Stimulated activated CD8-positive, alpha-beta memory T cell treated with anti-CD3 and anti-CD28 coated beads, Interleukin-12 subunit alpha, Interleukin-12 subunit beta, amount 100 ng/mL, for 24 hours (primary cell): Measurements from ENCODE around the gene NETO1.

ENCODE experiments used
- DNase-seq: peaks from one replicate; pipeline ENCODE4 v3.0.0-alpha.2; 2020; ENCODE audit errors: extremely low read depth

The NETO1 gene

GRCh38 chr18:72846736-72847533 lies 20.9 kb downstream of the NETO1 start:
- no peak for DNase-seq

DNA sequence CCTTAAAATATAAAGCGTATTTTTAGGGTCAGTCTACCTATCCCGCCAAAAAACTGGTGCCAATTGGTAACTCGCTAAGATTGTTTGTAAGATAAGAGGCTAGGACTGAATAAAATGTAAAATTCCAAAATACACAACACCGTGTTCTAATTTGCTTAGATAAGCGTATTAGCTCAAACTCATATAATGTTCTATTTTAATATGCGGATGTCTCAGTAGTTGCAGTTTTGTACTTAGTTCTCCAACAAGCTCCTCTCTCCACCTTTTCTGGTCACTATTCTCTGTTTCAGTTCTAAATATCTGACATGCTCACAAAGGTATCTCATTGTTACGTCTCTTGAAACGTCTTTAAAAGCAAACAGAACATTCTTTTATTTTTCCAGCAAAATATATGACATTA lies 24.0 kb downstream of the NETO1 start:
- no peak for DNase-seq

DNA sequence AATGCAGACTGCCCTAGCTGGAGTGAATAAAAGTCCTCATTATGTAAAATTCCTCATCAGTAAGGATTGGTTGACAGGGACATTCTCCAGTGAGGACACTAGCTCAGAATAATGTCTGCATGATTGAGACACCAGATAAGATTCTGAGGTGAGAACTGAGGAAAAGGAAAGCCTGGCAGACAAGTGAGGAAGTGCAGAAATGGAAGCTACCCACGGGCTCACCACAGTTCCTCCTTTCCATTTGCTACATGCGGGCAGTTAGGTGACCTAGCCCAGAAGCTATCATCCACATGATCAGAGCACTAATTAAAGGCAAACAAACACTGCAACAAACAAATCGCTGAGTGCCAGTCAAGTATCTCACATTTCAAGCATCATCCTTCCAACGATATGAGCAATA lies 27.7 kb downstream of the NETO1 start:
- DNase-seq = no peak

- DNase-seq = no peak
Observed at GRCh38 chr18:72834731-72835130, 33.1 kb downstream of the NETO1 start.

- no peak for DNase-seq
Observed at GRCh38 chr18:72833471-72833870, 34.3 kb downstream of the NETO1 start.

- no peak for DNase-seq
Observed at GRCh38 chr18:72830109-72830508, 37.7 kb downstream of the NETO1 start.

DNA sequence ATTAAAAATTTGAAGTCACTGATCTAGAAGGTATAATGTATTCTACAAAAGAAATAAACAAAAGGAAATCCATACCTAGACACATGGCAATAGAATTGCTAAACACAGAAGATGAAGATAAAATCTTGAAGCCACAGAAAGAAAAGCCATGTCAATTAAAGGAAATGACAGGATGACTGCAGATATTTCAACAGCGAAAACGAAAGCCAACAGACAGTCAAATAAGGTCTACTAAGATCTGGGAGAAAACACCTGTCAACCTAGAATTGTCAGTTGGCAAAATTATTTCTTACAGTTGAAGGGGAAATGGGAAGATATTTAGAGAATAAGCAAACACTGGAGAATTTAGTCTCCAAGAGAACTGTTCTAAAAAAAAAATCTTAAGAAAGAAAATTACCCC lies 39.2 kb downstream of the NETO1 start:
- no peak for DNase-seq

GRCh38 chr18:72826736-72827135 lies 41.1 kb downstream of the NETO1 start:
- no peak for DNase-seq

- DNase-seq = no peak
Observed at GRCh38 chr18:72823345-72823744, 44.4 kb downstream of the NETO1 start.

DNA sequence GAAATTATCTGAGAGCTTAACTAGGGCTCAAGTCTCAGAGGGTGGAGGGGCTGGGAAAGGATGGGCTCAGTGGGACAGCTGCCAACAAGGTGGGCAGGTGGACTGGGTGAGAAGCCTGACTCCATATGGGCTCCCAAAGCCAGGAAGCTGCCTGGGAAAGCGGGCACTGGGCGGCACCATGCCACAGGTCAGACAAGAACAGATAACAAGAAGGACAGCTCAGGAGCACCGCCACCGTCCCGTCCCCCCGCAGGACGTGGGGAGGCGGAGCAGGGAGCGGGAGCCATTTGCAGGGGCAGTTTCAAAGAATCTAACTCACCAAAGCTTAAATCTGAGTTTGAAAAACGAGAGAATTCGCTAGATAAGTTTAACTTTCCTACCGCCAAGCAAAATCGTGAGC lies 45.6 kb downstream of the NETO1 start:
- DNase-seq = no peak

GRCh38 chr18:72820571-72820970 lies 47.2 kb downstream of the NETO1 start:
- DNase-seq = no peak

- no peak for DNase-seq
Observed at GRCh38 chr18:72819050-72819449, 48.7 kb downstream of the NETO1 start.

DNA sequence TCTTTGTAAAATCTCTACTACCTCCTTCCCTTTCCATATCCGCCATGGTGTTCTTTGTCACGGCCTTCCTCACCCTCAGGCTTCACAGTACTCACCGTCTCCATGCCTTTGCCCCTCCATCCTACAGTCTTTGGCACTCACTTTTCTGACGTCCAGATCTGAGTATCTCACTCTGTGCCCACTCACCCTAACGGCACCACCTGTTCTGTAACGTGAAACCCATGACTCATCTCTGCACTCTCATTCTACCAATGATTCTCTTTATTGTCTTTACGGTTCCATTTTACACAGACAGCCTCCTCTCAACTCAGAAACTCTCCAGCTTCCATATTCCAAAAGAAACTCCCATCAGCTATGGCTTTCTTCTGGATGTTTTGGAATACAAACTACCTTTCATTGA lies 56.7 kb downstream of the NETO1 start:
- no peak for DNase-seq

- no peak for DNase-seq
Observed at GRCh38 chr18:72808680-72809079, 59.1 kb downstream of the NETO1 start.

DNA sequence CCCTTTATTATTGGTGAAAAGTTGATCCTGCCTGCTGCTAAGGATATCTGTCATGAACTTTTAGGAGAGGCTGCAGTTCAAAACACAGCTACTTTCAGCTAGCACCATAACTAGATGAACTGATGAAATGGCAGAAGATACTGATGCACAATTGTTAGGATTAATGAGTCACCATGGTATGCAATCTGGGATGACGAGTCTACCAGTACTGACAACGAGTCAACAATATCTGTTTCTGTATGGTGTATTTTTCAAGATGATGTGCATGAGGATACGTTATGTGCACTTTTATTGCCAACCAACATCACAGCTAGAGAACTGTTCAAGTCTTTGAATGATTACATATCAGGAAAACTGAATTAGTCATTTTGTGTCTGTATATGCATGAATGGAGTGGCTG lies 68.7 kb downstream of the NETO1 start:
- no peak for DNase-seq

DNA sequence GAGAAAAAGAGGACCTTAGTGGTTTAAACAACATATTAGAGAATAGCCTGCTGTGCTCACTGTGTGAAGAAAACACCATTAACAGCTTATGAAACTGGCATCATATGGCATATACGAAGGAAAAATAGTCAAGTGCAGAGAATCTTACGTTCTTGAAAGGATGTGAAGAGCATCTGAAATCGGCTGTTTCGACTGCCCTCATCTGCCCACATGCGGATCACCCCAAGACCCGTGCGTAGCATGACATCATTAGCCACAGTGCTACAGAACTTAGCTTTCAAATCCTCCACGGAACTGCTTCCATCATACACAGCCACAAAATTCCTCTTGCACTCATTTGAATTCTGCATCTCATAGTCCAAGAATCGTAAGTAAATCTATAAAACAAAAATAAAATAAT lies 84.3 kb downstream of the NETO1 start:
- DNase-seq = no peak

DNA sequence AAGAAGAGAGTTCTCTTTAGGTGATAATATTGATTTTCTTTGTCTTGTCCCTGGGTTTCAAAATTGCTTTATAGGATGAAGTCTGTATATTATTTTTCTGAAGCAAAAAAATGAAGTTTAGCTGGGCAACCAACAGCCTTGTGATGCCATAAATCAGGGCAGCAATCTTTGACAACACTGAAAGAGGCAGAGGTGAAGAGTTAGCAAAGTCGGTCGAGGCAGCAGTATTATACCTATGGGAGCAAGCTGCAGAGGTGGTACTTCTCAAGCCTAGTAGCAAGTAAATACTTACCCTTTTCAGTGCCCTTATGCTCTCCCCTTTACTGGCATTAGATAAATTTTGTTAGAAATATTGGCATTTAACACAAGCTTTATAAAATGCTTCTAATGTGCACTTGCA lies 92.9 kb downstream of the NETO1 start:
- no peak for DNase-seq

- no peak for DNase-seq
Observed at GRCh38 chr18:72772916-72773315, 94.9 kb downstream of the NETO1 start.

DNA sequence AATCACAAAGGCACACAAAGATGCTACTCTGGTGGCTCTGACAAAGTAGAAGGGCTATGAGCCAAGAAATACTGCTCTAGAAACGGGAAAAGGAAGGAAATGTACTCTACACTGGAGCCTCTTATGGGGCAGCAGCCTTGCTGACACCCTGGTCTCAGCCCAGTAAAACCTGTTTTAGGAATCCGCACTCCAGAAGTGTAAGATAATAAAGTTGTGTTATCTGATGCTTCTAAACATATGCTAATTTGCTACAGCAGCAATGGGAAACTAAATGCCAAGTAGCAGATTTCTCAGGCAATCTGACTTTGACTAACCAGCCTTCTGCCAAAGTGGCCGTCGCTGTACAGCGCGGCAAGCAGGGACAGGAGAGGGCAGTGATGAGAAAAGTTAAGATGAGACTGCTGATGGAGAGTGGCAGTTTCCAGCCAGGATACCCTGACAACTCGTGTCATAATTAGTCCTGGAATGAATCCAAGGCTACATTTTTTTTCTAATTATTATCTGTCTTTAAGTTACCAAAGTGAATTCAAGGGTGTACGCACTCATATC lies 99.0 kb downstream of the NETO1 start:
- no peak for DNase-seq

DNA sequence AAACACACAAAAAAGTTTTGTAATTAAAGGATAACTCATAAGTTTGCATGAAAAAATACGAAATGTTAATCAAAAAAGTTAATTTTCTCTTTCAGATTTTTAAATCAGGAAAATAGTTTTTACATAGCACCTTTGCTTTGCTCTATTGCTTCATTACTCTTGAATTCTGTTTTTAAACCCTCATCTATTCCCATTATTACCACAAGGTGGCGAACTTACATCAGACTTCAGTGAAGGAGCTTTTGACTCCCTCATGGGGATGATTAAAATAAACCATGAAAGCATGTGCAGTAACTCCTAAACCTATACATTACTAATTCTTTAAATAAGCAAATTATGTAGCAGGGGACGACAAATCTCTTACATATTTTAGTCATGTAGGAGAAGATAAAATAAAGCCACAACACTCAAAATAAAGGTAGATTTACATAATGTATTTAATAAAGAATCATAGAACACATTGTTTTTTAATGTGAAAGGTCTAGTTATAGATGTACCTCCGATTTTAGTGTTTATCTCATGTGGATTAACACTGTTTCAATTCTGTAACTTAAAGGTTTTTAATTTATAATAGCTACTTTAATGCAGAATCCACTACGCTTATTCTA lies 105.2 kb downstream of the NETO1 start:
- no peak for DNase-seq

DNA sequence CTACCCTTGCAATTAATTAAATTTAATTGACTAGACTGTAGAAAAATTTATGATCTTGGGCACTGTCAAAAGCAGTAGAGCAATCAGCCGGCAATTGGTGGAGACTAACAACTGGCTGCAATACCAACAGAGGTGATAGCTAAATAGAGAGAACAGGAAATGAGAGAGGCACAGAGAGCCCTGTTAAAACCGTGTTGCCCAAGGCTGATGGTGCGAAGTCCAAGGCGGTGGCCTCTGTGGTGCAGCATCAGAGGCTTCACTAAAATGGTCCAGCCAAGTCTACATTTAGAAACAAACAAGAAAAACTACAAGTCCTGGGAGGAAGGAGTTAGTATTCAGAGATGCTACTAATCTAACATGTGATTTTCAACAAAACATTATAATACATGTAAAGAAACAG lies 115.6 kb downstream of the NETO1 start:
- DNase-seq = no peak

- no peak for DNase-seq
Observed at GRCh38 chr18:72742002-72742401, 125.8 kb downstream of the NETO1 start.

- DNase-seq = no peak
Observed at GRCh38 chr18:72738136-72738535, 129.7 kb downstream of the NETO1 start.
